HG02588 (cell line): Measurements from ENCODE around the gene XCR1.

ENCODE experiments used
- ATAC-seq: cut with Tn5 transposase; IDR thresholded peaks from one replicate; pipeline ENCODE4 v1.9.1; 2021; ENCODE audit warnings: mild to moderate bottlenecking, moderate library complexity; ENCODE audit not compliant: unreplicated experiment

Gene XCR1

GRCh38 chr3:45984331-45985312 lies 42.7 kb downstream of the XCR1 start:
- ATAC-seq = no peak

- ATAC-seq = no peak
Measured at GRCh38 chr3:45983770-45984169, 43.5 kb downstream of the XCR1 start.

GRCh38 chr3:45981346-45982074 lies 45.8 kb downstream of the XCR1 start:
- no peak for ATAC-seq

GRCh38 chr3:45980819-45981218 lies 46.5 kb downstream of the XCR1 start:
- no peak for ATAC-seq

- ATAC-seq = no peak
Measured at GRCh38 chr3:45980229-45980813, 47.0 kb downstream of the XCR1 start.

- ATAC-seq = no peak
Measured at GRCh38 chr3:45979378-45979777, 47.9 kb downstream of the XCR1 start.

GRCh38 chr3:45978006-45978761 lies 49.1 kb downstream of the XCR1 start:
- no peak for ATAC-seq

- no peak for ATAC-seq
Measured at GRCh38 chr3:45976191-45977091, 50.8 kb downstream of the XCR1 start.

- no peak for ATAC-seq
Measured at GRCh38 chr3:45975686-45976085, 51.6 kb downstream of the XCR1 start.

GRCh38 chr3:45974686-45975085 lies 52.6 kb downstream of the XCR1 start:
- ATAC-seq = no peak

GRCh38 chr3:45972534-45973402 lies 54.5 kb downstream of the XCR1 start:
- no peak for ATAC-seq

GRCh38 chr3:45969953-45970352 lies 57.3 kb downstream of the XCR1 start:
- ATAC-seq = no peak

- no peak for ATAC-seq
Measured at GRCh38 chr3:45969116-45969515, 58.2 kb downstream of the XCR1 start.

- ATAC-seq = no peak
Measured at GRCh38 chr3:45968706-45969105, 58.6 kb downstream of the XCR1 start.

GRCh38 chr3:45968149-45968548 lies 59.1 kb downstream of the XCR1 start:
- ATAC-seq = no peak

GRCh38 chr3:45967724-45968123 lies 59.6 kb downstream of the XCR1 start:
- ATAC-seq = no peak
